WTC11 (cell line): ENCODE results near the gene NUDT19. TPM values are rescaled to one million over a fixed set of nuclear protein-coding genes. Genes with fewer than 3 reads are reported as not detected.

Experiments used
- AR ChIP-seq: fragments of 250-450 bp; sonication (Bioruptor Pico); IDR thresholded peaks from 2 replicates; pipeline ENCODE4 v1.9.0; 2021; ENCODE audit warnings: mild to moderate bottlenecking
- ATF1 ChIP-seq: sonication (generic); formaldehyde crosslinking; IDR thresholded peaks from 2 replicates; pipeline ENCODE4 v1.8.1; 2023; ENCODE audit warnings: mild to moderate bottlenecking, moderate library complexity, missing genetic modification reagents
- CREB1 ChIP-seq: sonication (generic); formaldehyde crosslinking; IDR thresholded peaks from 2 replicates; pipeline ENCODE4 v1.8.0; 2023; ENCODE audit warnings: mild to moderate bottlenecking, missing genetic modification reagents
- FOXK1 ChIP-seq: sonication (generic); formaldehyde crosslinking; IDR thresholded peaks from 2 replicates; pipeline ENCODE4 v1.8.0; 2022; ENCODE audit warnings: mild to moderate bottlenecking, moderate library complexity, missing genetic modification reagents
- GRHL2 ChIP-seq: fragments of 250-450 bp; sonication (Bioruptor Pico); IDR thresholded peaks from 2 replicates; pipeline ENCODE4 v1.8.0; 2022; ENCODE audit warnings: mild to moderate bottlenecking, moderate library complexity; ENCODE audit not compliant: insufficient replicate concordance, severe bottlenecking
- GTF2I ChIP-seq: fragments of 250-450 bp; sonication (Bioruptor Pico); conservative IDR thresholded peaks from 2 replicates; pipeline ENCODE4 v1.4.0; 2021; ENCODE audit warnings: mild to moderate bottlenecking
- HMGA2 ChIP-seq: fragments of 250-450 bp; sonication (Bioruptor Pico); IDR thresholded peaks from 2 replicates; pipeline ENCODE4 v1.4.0; 2021; ENCODE audit warnings: mild to moderate bottlenecking, moderate library complexity
- MXD4 ChIP-seq: fragments of 250-450 bp; sonication (Bioruptor Pico); IDR thresholded peaks from 2 replicates; pipeline ENCODE4 v1.8.0; 2021; ENCODE audit warnings: mild to moderate bottlenecking, moderate library complexity, borderline replicate concordance
- NFE2L1 ChIP-seq: sonication (generic); formaldehyde crosslinking; IDR thresholded peaks from 2 replicates; pipeline ENCODE4 v1.8.1; 2023; ENCODE audit warnings: missing genetic modification reagents
- NFYB ChIP-seq: sonication (generic); formaldehyde crosslinking; conservative IDR thresholded peaks from 2 replicates; pipeline ENCODE4 v1.8.0; 2022; ENCODE audit warnings: low read depth, missing genetic modification reagents
- NR2C2 ChIP-seq: sonication (generic); formaldehyde crosslinking; IDR thresholded peaks from 2 replicates; pipeline ENCODE4 v1.8.0; 2022; ENCODE audit warnings: mild to moderate bottlenecking, missing genetic modification reagents
- RORB ChIP-seq: fragments of 250-450 bp; sonication (Bioruptor Pico); IDR thresholded peaks from 2 replicates; pipeline ENCODE4 v1.9.0; 2021; ENCODE audit warnings: mild to moderate bottlenecking
- SMAD3 ChIP-seq: sonication (generic); formaldehyde crosslinking; IDR thresholded peaks from 2 replicates; pipeline ENCODE4 v1.8.0; 2022; ENCODE audit warnings: missing genetic modification reagents, mild to moderate bottlenecking, borderline replicate concordance
- SMAD4 ChIP-seq: sonication (generic); formaldehyde crosslinking; IDR thresholded peaks from 2 replicates; pipeline ENCODE4 v1.8.0; 2022; ENCODE audit warnings: mild to moderate bottlenecking, missing genetic modification reagents
- TEAD1 ChIP-seq: sonication (generic); formaldehyde crosslinking; IDR thresholded peaks from 2 replicates; pipeline ENCODE4 v1.8.0; 2022; ENCODE audit warnings: mild to moderate bottlenecking, missing genetic modification reagents
- TP53 ChIP-seq: sonication (generic); formaldehyde crosslinking; IDR thresholded peaks from 2 replicates; pipeline ENCODE4 v1.8.1; 2023; ENCODE audit warnings: mild to moderate bottlenecking, missing genetic modification reagents
- ZBTB21 ChIP-seq: sonication (generic); formaldehyde crosslinking; IDR thresholded peaks from 2 replicates; pipeline ENCODE4 v1.8.1; 2023; ENCODE audit warnings: mild to moderate bottlenecking, missing genetic modification reagents, borderline replicate concordance
- ZNF121 ChIP-seq: sonication (generic); formaldehyde crosslinking; IDR thresholded peaks from 2 replicates; pipeline ENCODE4 v1.8.0; 2023; ENCODE audit warnings: missing genetic modification reagents
- total RNA-seq: library from RNA; stranded (reverse); gene quantifications from 3 replicates; pipeline ENCODE4 v1.2.3, GENCODE V29; 2021
- TF ChIP-seq, protein P1 (sequence below): sonication (generic); formaldehyde crosslinking; IDR thresholded peaks from 2 replicates; pipeline ENCODE4 v1.8.0; 2023; ENCODE audit warnings: missing genetic modification reagents, mild to moderate bottlenecking, borderline replicate concordance
- TF ChIP-seq, protein P2 (sequence below): fragments of 250-450 bp; sonication (Bioruptor Pico); IDR thresholded peaks from 2 replicates; pipeline ENCODE4 v1.9.0; 2021; ENCODE audit warnings: mild to moderate bottlenecking
- TF ChIP-seq, protein P3 (sequence below): fragments of 250-450 bp; sonication (Bioruptor Pico); IDR thresholded peaks from 2 replicates; pipeline ENCODE4 v1.8.0; 2021; ENCODE audit warnings: mild to moderate bottlenecking
- TF ChIP-seq, protein P4 (sequence below): sonication (generic); formaldehyde crosslinking; IDR thresholded peaks from 2 replicates; pipeline ENCODE4 v1.8.0; 2022; ENCODE audit warnings: mild to moderate bottlenecking, missing genetic modification reagents
- TF ChIP-seq, protein P5 (sequence below): sonication (generic); formaldehyde crosslinking; IDR thresholded peaks from 2 replicates; pipeline ENCODE4 v1.8.0; 2022; ENCODE audit warnings: mild to moderate bottlenecking, missing genetic modification reagents
- TF ChIP-seq, protein P6 (sequence below): sonication (generic); formaldehyde crosslinking; IDR thresholded peaks from 2 replicates; pipeline ENCODE4 v1.8.1; 2022; ENCODE audit warnings: mild to moderate bottlenecking, moderate library complexity, missing genetic modification reagents
- TF ChIP-seq, protein P7 (sequence below): sonication (generic); formaldehyde crosslinking; IDR thresholded peaks from 2 replicates; pipeline ENCODE4 v1.8.1; 2022; ENCODE audit warnings: low read depth, mild to moderate bottlenecking, moderate library complexity, missing genetic modification reagents, borderline replicate concordance

NUDT19 gene
- total RNA-seq, 1 experiment from 2014 or later, result 2.4 TPM

GRCh38 chr19:32676186-32676894 is 15.3 kb upstream of the NUDT19 start (continued):
- TF ChIP-seq, protein P1, sequence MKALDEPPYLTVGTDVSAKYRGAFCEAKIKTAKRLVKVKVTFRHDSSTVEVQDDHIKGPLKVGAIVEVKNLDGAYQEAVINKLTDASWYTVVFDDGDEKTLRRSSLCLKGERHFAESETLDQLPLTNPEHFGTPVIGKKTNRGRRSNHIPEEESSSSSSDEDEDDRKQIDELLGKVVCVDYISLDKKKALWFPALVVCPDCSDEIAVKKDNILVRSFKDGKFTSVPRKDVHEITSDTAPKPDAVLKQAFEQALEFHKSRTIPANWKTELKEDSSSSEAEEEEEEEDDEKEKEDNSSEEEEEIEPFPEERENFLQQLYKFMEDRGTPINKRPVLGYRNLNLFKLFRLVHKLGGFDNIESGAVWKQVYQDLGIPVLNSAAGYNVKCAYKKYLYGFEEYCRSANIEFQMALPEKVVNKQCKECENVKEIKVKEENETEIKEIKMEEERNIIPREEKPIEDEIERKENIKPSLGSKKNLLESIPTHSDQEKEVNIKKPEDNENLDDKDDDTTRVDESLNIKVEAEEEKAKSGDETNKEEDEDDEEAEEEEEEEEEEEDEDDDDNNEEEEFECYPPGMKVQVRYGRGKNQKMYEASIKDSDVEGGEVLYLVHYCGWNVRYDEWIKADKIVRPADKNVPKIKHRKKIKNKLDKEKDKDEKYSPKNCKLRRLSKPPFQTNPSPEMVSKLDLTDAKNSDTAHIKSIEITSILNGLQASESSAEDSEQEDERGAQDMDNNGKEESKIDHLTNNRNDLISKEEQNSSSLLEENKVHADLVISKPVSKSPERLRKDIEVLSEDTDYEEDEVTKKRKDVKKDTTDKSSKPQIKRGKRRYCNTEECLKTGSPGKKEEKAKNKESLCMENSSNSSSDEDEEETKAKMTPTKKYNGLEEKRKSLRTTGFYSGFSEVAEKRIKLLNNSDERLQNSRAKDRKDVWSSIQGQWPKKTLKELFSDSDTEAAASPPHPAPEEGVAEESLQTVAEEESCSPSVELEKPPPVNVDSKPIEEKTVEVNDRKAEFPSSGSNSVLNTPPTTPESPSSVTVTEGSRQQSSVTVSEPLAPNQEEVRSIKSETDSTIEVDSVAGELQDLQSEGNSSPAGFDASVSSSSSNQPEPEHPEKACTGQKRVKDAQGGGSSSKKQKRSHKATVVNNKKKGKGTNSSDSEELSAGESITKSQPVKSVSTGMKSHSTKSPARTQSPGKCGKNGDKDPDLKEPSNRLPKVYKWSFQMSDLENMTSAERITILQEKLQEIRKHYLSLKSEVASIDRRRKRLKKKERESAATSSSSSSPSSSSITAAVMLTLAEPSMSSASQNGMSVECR (CRISPR knock-in tag), result peak; percentile 69; the same call in 1 of the 2 replicates
- TF ChIP-seq, protein P2, sequence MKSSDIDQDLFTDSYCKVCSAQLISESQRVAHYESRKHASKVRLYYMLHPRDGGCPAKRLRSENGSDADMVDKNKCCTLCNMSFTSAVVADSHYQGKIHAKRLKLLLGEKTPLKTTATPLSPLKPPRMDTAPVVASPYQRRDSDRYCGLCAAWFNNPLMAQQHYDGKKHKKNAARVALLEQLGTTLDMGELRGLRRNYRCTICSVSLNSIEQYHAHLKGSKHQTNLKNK, result no peak
- TF ChIP-seq, protein P3, sequence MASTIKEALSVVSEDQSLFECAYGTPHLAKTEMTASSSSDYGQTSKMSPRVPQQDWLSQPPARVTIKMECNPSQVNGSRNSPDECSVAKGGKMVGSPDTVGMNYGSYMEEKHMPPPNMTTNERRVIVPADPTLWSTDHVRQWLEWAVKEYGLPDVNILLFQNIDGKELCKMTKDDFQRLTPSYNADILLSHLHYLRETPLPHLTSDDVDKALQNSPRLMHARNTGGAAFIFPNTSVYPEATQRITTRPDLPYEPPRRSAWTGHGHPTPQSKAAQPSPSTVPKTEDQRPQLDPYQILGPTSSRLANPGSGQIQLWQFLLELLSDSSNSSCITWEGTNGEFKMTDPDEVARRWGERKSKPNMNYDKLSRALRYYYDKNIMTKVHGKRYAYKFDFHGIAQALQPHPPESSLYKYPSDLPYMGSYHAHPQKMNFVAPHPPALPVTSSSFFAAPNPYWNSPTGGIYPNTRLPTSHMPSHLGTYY (CRISPR knock-in tag), result no peak
- TF ChIP-seq AR (CRISPR knock-in tag) (no peak), NFYB (CRISPR knock-in tag) (0 out of 2 replicates have a peak, but pooled peaks have one; percentile 18), ATF1 (no peak), SMAD3 (no peak), TEAD1 (0 out of 2 replicates have a peak, but pooled peaks have one; percentile 39), TP53 (peak; percentile 84), RORB (CRISPR knock-in tag) (no peak), SMAD4 (CRISPR knock-in tag) (no peak), NR2C2 (peak; percentile 31; the same call in 1 of the 2 replicates), CREB1 (CRISPR knock-in tag) (no peak), NFE2L1 (CRISPR knock-in tag) (no peak), GRHL2 (CRISPR knock-in tag) (no peak), GTF2I (CRISPR knock-in tag) (no peak), HMGA2 (CRISPR knock-in tag) (no peak), FOXK1 (CRISPR knock-in tag) (peak; percentile 71), ZBTB21 (CRISPR knock-in tag) (no peak), MXD4 (CRISPR knock-in tag) (no peak), ZNF121 (CRISPR knock-in tag) (no peak)
- TF ChIP-seq, protein P4, sequence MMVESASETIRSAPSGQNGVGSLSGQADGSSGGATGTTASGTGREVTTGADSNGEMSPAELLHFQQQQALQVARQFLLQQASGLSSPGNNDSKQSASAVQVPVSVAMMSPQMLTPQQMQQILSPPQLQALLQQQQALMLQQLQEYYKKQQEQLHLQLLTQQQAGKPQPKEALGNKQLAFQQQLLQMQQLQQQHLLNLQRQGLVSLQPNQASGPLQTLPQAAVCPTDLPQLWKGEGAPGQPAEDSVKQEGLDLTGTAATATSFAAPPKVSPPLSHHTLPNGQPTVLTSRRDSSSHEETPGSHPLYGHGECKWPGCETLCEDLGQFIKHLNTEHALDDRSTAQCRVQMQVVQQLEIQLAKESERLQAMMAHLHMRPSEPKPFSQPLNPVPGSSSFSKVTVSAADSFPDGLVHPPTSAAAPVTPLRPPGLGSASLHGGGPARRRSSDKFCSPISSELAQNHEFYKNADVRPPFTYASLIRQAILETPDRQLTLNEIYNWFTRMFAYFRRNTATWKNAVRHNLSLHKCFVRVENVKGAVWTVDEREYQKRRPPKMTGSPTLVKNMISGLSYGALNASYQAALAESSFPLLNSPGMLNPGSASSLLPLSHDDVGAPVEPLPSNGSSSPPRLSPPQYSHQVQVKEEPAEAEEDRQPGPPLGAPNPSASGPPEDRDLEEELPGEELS (CRISPR knock-in tag), result peak; percentile 78; the same call in 1 of the 2 replicates
- TF ChIP-seq, protein P5, sequence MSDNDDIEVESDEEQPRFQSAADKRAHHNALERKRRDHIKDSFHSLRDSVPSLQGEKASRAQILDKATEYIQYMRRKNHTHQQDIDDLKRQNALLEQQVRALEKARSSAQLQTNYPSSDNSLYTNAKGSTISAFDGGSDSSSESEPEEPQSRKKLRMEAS (CRISPR knock-in tag), result peak; percentile 54; the same call in 1 of the 2 replicates
- TF ChIP-seq, protein P6, sequence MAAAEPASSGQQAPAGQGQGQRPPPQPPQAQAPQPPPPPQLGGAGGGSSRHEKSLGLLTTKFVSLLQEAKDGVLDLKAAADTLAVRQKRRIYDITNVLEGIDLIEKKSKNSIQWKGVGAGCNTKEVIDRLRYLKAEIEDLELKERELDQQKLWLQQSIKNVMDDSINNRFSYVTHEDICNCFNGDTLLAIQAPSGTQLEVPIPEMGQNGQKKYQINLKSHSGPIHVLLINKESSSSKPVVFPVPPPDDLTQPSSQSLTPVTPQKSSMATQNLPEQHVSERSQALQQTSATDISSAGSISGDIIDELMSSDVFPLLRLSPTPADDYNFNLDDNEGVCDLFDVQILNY, result no peak
- TF ChIP-seq, protein P7, sequence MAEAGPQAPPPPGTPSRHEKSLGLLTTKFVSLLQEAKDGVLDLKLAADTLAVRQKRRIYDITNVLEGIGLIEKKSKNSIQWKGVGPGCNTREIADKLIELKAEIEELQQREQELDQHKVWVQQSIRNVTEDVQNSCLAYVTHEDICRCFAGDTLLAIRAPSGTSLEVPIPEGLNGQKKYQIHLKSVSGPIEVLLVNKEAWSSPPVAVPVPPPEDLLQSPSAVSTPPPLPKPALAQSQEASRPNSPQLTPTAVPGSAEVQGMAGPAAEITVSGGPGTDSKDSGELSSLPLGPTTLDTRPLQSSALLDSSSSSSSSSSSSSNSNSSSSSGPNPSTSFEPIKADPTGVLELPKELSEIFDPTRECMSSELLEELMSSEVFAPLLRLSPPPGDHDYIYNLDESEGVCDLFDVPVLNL (CRISPR knock-in tag), result no peak
